Skeletal muscle satellite cell (primary cell): ENCODE measurements around the gene BRI3BP.
"Not testable (repeated sequence)": the region's sequence is repeated elsewhere in the genome, so short reads cannot be mapped to it uniquely, and the experiment has no call there.

Source experiments
- H3K27me3 ChIP-seq: 2 replicates; pipeline ENCODE4 v1.7.0; 2013; ENCODE audit warnings: low read length; ENCODE audit not compliant: control insufficient read depth, insufficient read depth
- H3K36me3 ChIP-seq: 2 replicates; pipeline ENCODE4 v1.7.0; 2013; ENCODE audit warnings: mild to moderate bottlenecking, control low read depth, low read length; ENCODE audit not compliant: insufficient read depth
- H3K4me1 ChIP-seq: 2 replicates; pipeline ENCODE4 v1.7.0; 2013; ENCODE audit warnings: low read length; ENCODE audit not compliant: control insufficient read depth, insufficient read depth
- H3K4me2 ChIP-seq: 2 replicates; pipeline ENCODE4 v1.7.0; 2013; ENCODE audit warnings: mild to moderate bottlenecking, low read length
- H3K4me3 ChIP-seq: 2 replicates; pipeline ENCODE4 v1.7.0; 2013; ENCODE audit warnings: low read length
- H3K9ac ChIP-seq: 2 replicates; pipeline ENCODE4 v1.7.0; 2013; ENCODE audit warnings: mild to moderate bottlenecking, low read depth, low read length, moderate library complexity
- H3K9me3 ChIP-seq: replicated peaks from 2 replicates; pipeline ENCODE4 v1.7.0; 2013; ENCODE audit warnings: mild to moderate bottlenecking, control low read depth, low read length

BRI3BP gene

GRCh38 chr12:124976999-124977398 lies 16.4 kb upstream of the BRI3BP start:
- no peak overlapping the region for H3K4me2 ChIP-seq
- peaks cover 62% of the 10 kb centered on the region for H3K36me3 ChIP-seq
- no peaks in the 10 kb centered on the region for H3K9me3 ChIP-seq
- no peak overlapping the region for H3K9ac ChIP-seq
- H3K27me3 ChIP-seq = no peaks in the 10 kb centered on the region
- no peaks in the 10 kb centered on the region for H3K4me1 ChIP-seq
- no peak overlapping the region for H3K4me3 ChIP-seq

- no peaks in the 10 kb centered on the region for H3K27me3 ChIP-seq
- no peak overlapping the region for H3K9ac ChIP-seq
- no peak overlapping the region for H3K4me2 ChIP-seq
- H3K4me1 ChIP-seq = no peaks in the 10 kb centered on the region
- H3K4me3 ChIP-seq = no peak overlapping the region
- peaks cover 69% of the 10 kb centered on the region for H3K36me3 ChIP-seq
- H3K9me3 ChIP-seq = no peaks in the 10 kb centered on the region
Observed at GRCh38 chr12:124979568-124979967, 13.9 kb upstream of the BRI3BP start.

- Histone ChIP-seq H3K27me3 (no peaks in the 10 kb centered on the region), H3K4me2 (no peak overlapping the region), H3K9me3 (no peaks in the 10 kb centered on the region), H3K36me3 (peaks cover 72% of the 10 kb centered on the region), H3K9ac (no peak overlapping the region), H3K4me3 (no peak overlapping the region), H3K4me1 (no peaks in the 10 kb centered on the region)
Observed at GRCh38 chr12:124980098-124980892, 13.2 kb upstream of the BRI3BP start.

GRCh38 chr12:124986876-124987275 lies 6.6 kb upstream of the BRI3BP start:
- H3K4me3 ChIP-seq, H3K9me3 ChIP-seq, H3K9ac ChIP-seq, H3K4me2 ChIP-seq, H3K4me1 ChIP-seq, H3K27me3 ChIP-seq: not testable (repeated sequence)
- peaks cover 23% of the 10 kb centered on the region for H3K36me3 ChIP-seq

GRCh38 chr12:124992874-124993625 lies 395 bp upstream of the BRI3BP start:
- peak overlapping the region; percentile 99 for H3K4me2 ChIP-seq
- H3K36me3 ChIP-seq = no peaks in the 10 kb centered on the region
- no peaks in the 10 kb centered on the region for H3K9me3 ChIP-seq
- H3K4me1 ChIP-seq = peaks cover 10% of the 10 kb centered on the region
- no peaks in the 10 kb centered on the region for H3K27me3 ChIP-seq
- peak overlapping the region; percentile 78 for H3K4me3 ChIP-seq
- peak overlapping the region; percentile 62 for H3K9ac ChIP-seq

DNA sequence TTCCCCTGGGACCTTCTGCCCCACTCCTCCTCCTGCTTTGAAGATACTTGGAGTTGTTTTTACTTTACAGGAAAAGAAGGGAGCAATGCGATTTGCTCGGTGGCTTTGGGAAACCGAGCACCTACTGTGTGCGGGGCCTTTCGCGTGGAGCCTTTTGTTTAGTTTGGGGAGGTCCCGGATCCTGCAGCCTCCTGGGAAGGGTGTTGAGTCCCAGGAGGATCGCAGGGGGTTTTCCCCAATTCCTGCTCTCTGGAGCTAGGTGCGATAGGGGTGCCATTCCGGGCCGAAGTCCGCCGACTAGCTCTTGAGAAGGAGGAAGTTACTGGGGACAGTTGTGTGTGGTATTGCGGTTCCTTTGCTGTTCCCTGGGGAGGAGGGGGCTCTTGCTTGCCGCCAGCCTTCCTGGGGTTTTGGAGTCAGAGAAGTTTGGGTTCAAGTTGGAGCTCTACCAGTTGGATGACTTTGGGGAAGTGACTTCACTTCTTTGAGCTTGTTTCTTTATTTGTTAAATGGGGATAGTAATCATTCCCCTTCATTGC lies 1.1 kb downstream of the BRI3BP start:
- peak overlapping the region; percentile 78 for H3K9ac ChIP-seq
- H3K36me3 ChIP-seq = no peaks in the 10 kb centered on the region
- H3K27me3 ChIP-seq = no peaks in the 10 kb centered on the region
- H3K9me3 ChIP-seq = no peaks in the 10 kb centered on the region
- H3K4me1 ChIP-seq = peaks cover 8% of the 10 kb centered on the region
- H3K4me3 ChIP-seq = peak overlapping the region; percentile 78
- peak overlapping the region; percentile 99 for H3K4me2 ChIP-seq

- H3K9me3 ChIP-seq = no peaks in the 10 kb centered on the region
- no peaks in the 10 kb centered on the region for H3K36me3 ChIP-seq
- H3K4me3 ChIP-seq = no peak overlapping the region
- H3K27me3 ChIP-seq = no peaks in the 10 kb centered on the region
- peak overlapping the region; percentile 99 for H3K4me2 ChIP-seq
- no peak overlapping the region for H3K9ac ChIP-seq
- peaks cover 8% of the 10 kb centered on the region for H3K4me1 ChIP-seq
Observed at GRCh38 chr12:124995200-124995961, 1.9 kb downstream of the BRI3BP start.

- Histone ChIP-seq H3K4me3 (no peak overlapping the region), H3K9ac (no peak overlapping the region), H3K27me3 (no peaks in the 10 kb centered on the region), H3K4me2 (no peak overlapping the region), H3K9me3 (no peaks in the 10 kb centered on the region), H3K36me3 (no peaks in the 10 kb centered on the region), H3K4me1 (peaks cover 4% of the 10 kb centered on the region)
Observed at GRCh38 chr12:124998705-124999104, 5.3 kb downstream of the BRI3BP start.

DNA sequence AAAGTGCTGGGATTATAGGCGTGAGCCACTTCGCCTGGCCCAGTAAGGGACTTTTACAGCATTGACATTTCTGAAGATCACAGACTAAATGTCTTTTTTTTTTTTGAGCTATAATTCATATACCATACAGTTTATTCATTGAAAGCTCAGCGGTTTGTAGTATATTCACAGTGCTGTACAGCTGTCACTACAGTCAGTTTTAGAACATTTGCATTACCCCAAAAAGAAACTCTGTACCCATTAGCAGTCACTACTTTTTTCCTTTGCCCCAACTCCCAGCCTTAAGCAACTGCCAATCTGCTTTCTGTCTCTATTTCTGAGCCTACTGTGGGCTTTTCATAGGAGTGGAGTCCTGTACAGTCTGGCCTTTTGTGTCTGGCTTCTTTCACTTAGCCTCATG lies 8.2 kb downstream of the BRI3BP start:
- Histone ChIP-seq H3K36me3 (no peaks in the 10 kb centered on the region), H3K4me3 (no peak overlapping the region), H3K4me2 (no peak overlapping the region), H3K27me3 (no peaks in the 10 kb centered on the region), H3K9me3 (no peaks in the 10 kb centered on the region), H3K4me1 (no peaks in the 10 kb centered on the region), H3K9ac (no peak overlapping the region)

DNA sequence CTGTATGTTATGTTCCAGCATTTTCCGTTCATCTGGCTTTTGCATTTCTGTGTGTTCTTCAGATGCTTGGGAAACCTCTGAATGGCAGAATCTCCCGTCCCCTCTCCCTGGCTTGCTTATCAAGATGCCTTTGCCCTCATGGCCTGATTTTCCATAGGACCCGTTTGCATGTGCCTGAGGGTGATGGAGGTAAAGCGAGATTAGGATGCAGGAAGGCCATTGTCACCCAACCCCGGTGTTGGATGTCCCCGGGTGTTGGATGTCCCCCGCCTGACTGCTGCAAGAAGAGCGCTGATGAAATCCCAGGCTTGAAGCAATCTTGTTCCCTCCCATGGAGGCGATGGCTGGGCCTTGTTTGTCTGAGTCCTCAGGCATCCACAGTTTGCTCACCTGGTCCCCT lies 9.6 kb downstream of the BRI3BP start:
- Histone ChIP-seq H3K36me3 (no peaks in the 10 kb centered on the region), H3K9me3 (no peaks in the 10 kb centered on the region), H3K4me1 (no peaks in the 10 kb centered on the region), H3K9ac (no peak overlapping the region), H3K4me3 (no peak overlapping the region), H3K27me3 (no peaks in the 10 kb centered on the region), H3K4me2 (no peak overlapping the region)

GRCh38 chr12:125004621-125005020 lies 11.2 kb downstream of the BRI3BP start:
- Histone ChIP-seq H3K36me3 (no peaks in the 10 kb centered on the region), H3K4me1 (no peaks in the 10 kb centered on the region), H3K27me3 (no peaks in the 10 kb centered on the region), H3K4me2 (no peak overlapping the region), H3K9me3 (no peaks in the 10 kb centered on the region), H3K4me3 (no peak overlapping the region), H3K9ac (no peak overlapping the region)
